Upper lobe of left lung (tissue), 4 donors: Measurements from ENCODE around the gene KRTAP1-4.

Source experiments
- CTCF ChIP-seq, 6 experiments: fragments of 450-650 bp in 4 of 6; fragments of 200-600 bp in 2 of 6; sonication (generic) in 2 of 6; IDR thresholded peaks; one replicate each; pipeline ENCODE4 v1.5.1; 2016 to 2019; ENCODE audit warnings: antibody characterized with exemption in 6 of 6
- EP300 ChIP-seq, 4 donors: sonication (generic); formaldehyde crosslinking; IDR thresholded peaks; one replicate each; pipeline ENCODE4 v1.5.1; 2017; ENCODE audit warnings: antibody characterized with exemption in 4 of 4, control low read depth in 2 of 4
- POLR2A ChIP-seq, 4 donors: fragments of 450-650 bp; IDR thresholded peaks; one replicate each; pipeline ENCODE4 v1.5.1; 2016 to 2017; ENCODE audit warnings: antibody characterized with exemption in 4 of 4, mild to moderate bottlenecking in 2 of 4
- POLR2AphosphoS5 ChIP-seq, 2 donors: sonication (generic); formaldehyde crosslinking; IDR thresholded peaks; one replicate each; pipeline ENCODE4 v1.5.1; 2017; ENCODE audit warnings: antibody characterized with exemption in 2 of 2

GRCh38 chr17:41037853-41038350 is 7.9 kb upstream of the KRTAP1-4 start:
- TF ChIP-seq EP300 (IDR thresholded peaks at IDR 0.05) (no peak), POLR2A (IDR thresholded peaks at IDR 0.05) (no peak), CTCF (IDR thresholded peaks at IDR 0.05) (no peak), POLR2AphosphoS5 (IDR thresholded peaks at IDR 0.05) (no peak)
